A673 (cell line): ENCODE measurements around the gene CER1. TPM values are rescaled to one million over a fixed set of nuclear protein-coding genes. Genes with fewer than 3 reads are reported as not detected.
A peak's percentile ranks its signal among the peaks of the same experiment; 100 is the strongest.

Source experiments
- BruUV-seq: library from RNA; stranded (reverse); fragments of 400-500 nt; replicated peaks from 2 replicates; lab custom pipeline; 2021; lab: Mats Ljungman, UMichigan
- CTCF ChIA-PET: fragments of 300-600 bp; sonication (Branson Sonifier 250); formaldehyde crosslinking; loops from one replicate; lab custom pipeline; 2022; ENCODE audit warnings: antibody characterized with exemption; lab: Charles Lee
- POLR2A ChIA-PET: fragments of 300-600 bp; sonication (Branson Sonifier 250); formaldehyde crosslinking; loops from one replicate; lab custom pipeline; 2022; ENCODE audit warnings: antibody characterized with exemption; ENCODE audit not compliant: low non-redundant PET; lab: Charles Lee
- DNase-seq: peaks from one replicate; pipeline ENCODE4 v3.0.0-alpha.2; 2015; ENCODE audit warnings: low spot score
- H3K27ac ChIP-seq: fragments of 200-600 bp; sonication (generic); 2 replicates; pipeline ENCODE4 v1.5.1; 2016; ENCODE audit warnings: mixed run types, low read depth, mild to moderate bottlenecking, mixed read lengths, antibody characterized with exemption, low read length; ENCODE audit not compliant: poor library complexity, severe bottlenecking
- H3K27me3 ChIP-seq: fragments of 200-600 bp; sonication (generic); replicated peaks from 2 replicates; pipeline ENCODE4 v1.6.1; 2017; ENCODE audit warnings: mixed run types, low read depth, mild to moderate bottlenecking, mixed read lengths, antibody characterized with exemption, low read length; ENCODE audit not compliant: insufficient read depth, poor library complexity
- H3K36me3 ChIP-seq: fragments of 200-600 bp; sonication (generic); 2 replicates; pipeline ENCODE4 v1.6.1; 2016; ENCODE audit warnings: mixed run types, mild to moderate bottlenecking, mixed read lengths, antibody characterized with exemption, low read length; ENCODE audit not compliant: insufficient read depth, poor library complexity, severe bottlenecking
- H3K4me1 ChIP-seq: fragments of 200-600 bp; sonication (generic); 2 replicates; pipeline ENCODE4 v1.6.1; 2017; ENCODE audit warnings: mixed run types, mild to moderate bottlenecking, mixed read lengths, antibody characterized with exemption, low read length; ENCODE audit not compliant: insufficient read depth, poor library complexity, severe bottlenecking
- H3K4me3 ChIP-seq: fragments of 200-600 bp; sonication (generic); 2 replicates; pipeline ENCODE4 v1.5.1; 2016; ENCODE audit warnings: low read depth, mixed run types, mild to moderate bottlenecking, mixed read lengths, low read length; ENCODE audit not compliant: poor library complexity, severe bottlenecking
- H3K9me3 ChIP-seq: fragments of 200-600 bp; sonication (generic); 2 replicates; pipeline ENCODE4 v1.6.1; 2016; ENCODE audit warnings: mixed run types, low read depth, mild to moderate bottlenecking, mixed read lengths, antibody characterized with exemption, low read length; ENCODE audit not compliant: poor library complexity, severe bottlenecking
- EZH2 ChIP-seq: fragments of 200-600 bp; sonication (generic); IDR thresholded peaks from 2 replicates; pipeline ENCODE4 v1.6.1; 2017; ENCODE audit warnings: borderline replicate concordance, low read depth, mild to moderate bottlenecking, mixed read lengths, antibody characterized with exemption, low read length; ENCODE audit not compliant: poor library complexity, severe bottlenecking
- intact Hi-C: fragments of 100-400 bp; cut with micrococcal nuclease; formaldehyde crosslinking; loops from one replicate; pipeline ENCODE4 v1.10.0; 2022; ENCODE audit not compliant: unreplicated experiment
- total RNA-seq: library from RNA; stranded (reverse); gene quantifications from 2 replicates; pipeline ENCODE4 v1.2.3, GENCODE V29; 2021
- TF ChIP-seq, protein P1 (sequence below): fragments of 300-800, 200-600 bp; sonication (generic); conservative IDR thresholded peaks from 2 replicates; pipeline ENCODE4 v1.5.1; 2017; ENCODE audit warnings: low read depth, mild to moderate bottlenecking, antibody characterized with exemption, low read length, moderate library complexity, mixed read lengths

The CER1 gene
- total RNA-seq, 1 experiment from 2014 or later = 28.8 TPM

DNA sequence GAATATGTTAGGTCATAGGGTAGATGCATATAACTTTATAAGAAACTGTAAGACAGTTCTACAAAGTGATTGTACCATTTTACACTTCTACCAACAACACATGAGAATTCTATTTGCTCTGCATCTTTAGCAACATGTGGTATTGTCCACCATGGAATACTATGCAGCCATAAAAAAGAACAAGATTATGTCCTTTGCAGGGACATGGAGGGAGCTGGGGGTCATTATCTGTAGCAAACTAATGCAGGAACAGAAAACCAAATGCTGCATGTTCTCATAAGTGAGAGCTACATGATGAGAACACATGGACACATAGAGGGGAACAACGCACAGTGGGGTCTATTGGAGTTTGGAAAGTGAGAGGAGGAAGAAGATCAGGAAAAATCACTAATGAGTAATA, 22.2 kb upstream of the CER1 start:
- no TSS peak for BruUV-seq
- no peak overlapping the region for H3K4me3 ChIP-seq
- DNase-seq = no peak
- intact Hi-C loops = no loop called here
- H3K9me3 ChIP-seq = no peaks in the 10 kb centered on the region
- no peak overlapping the region for H3K27ac ChIP-seq
- ChIA-PET CTCF (no interaction called here), POLR2A (interaction anchor here (0.6 kb wide), 1 partner anchor 30 kb away, joined by 3 read pairs; no protein-coding TSS in a partner anchor)
- TF ChIP-seq, protein P1, sequence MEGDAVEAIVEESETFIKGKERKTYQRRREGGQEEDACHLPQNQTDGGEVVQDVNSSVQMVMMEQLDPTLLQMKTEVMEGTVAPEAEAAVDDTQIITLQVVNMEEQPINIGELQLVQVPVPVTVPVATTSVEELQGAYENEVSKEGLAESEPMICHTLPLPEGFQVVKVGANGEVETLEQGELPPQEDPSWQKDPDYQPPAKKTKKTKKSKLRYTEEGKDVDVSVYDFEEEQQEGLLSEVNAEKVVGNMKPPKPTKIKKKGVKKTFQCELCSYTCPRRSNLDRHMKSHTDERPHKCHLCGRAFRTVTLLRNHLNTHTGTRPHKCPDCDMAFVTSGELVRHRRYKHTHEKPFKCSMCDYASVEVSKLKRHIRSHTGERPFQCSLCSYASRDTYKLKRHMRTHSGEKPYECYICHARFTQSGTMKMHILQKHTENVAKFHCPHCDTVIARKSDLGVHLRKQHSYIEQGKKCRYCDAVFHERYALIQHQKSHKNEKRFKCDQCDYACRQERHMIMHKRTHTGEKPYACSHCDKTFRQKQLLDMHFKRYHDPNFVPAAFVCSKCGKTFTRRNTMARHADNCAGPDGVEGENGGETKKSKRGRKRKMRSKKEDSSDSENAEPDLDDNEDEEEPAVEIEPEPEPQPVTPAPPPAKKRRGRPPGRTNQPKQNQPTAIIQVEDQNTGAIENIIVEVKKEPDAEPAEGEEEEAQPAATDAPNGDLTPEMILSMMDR = no peak
- no peak for TF ChIP-seq EZH2
- H3K27me3 ChIP-seq = no peaks in the 10 kb centered on the region
- H3K4me1 ChIP-seq = peaks cover 23% of the 10 kb centered on the region
- no peaks in the 10 kb centered on the region for H3K36me3 ChIP-seq

DNA sequence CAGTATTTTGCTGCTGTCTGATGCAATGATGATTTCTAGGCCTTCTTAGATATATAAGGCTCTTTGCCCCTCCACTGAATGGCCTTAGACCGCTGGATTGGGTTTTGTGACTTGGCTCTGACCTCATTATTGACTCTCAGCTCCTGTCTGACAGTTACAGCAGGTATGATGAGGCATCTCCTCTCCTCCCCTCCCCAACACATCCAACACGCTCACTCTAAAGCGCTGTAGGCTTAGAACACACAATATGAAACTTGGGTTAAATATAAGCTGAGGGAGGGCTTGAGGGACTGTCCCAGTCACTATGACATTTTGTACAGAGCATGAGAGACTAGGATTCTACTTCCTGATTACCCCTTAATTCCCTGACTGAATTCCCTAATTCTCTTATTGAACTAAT, 18.8 kb upstream of the CER1 start:
- peak overlapping the region; percentile 12 for H3K27ac ChIP-seq
- no TSS peak for BruUV-seq
- intact Hi-C loops = no loop called here
- POLR2A ChIA-PET = no interaction called here
- H3K4me3 ChIP-seq = no peak overlapping the region
- H3K27me3 ChIP-seq = no peaks in the 10 kb centered on the region
- CTCF ChIA-PET = no interaction called here
- H3K36me3 ChIP-seq = no peaks in the 10 kb centered on the region
- peaks cover 24% of the 10 kb centered on the region for H3K4me1 ChIP-seq
- DNase-seq = no peak
- no peaks in the 10 kb centered on the region for H3K9me3 ChIP-seq
- no peak for TF ChIP-seq EZH2
- TF ChIP-seq, protein P1 = no peak

DNA sequence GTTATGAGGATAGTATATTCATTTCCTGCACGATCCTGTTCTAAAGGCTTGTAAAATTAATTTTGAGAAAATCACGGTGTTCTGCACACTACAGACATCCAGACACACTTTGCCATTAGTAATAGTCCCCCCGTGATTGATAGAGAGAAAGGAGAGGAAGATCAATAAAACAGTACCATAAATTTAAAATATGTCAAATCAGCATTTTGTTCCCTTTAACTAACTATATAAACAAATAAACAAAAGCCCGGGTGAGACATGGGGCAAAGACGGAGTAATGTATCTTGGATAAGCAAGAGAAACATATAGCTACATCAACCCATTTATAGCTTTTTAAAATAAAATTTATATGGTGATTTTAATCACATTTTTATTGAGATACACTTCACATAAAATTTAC, 10.6 kb upstream of the CER1 start:
- Histone ChIP-seq H3K9me3 (no peaks in the 10 kb centered on the region), H3K4me3 (no peak overlapping the region), H3K36me3 (no peaks in the 10 kb centered on the region), H3K4me1 (peaks cover 10% of the 10 kb centered on the region), H3K27me3 (no peaks in the 10 kb centered on the region), H3K27ac (no peak overlapping the region)
- ChIA-PET POLR2A (no interaction called here), CTCF (no interaction called here)
- TF ChIP-seq EZH2 = no peak
- TF ChIP-seq, protein P1 = no peak
- intact Hi-C loops = no loop called here
- no TSS peak for BruUV-seq
- no peak for DNase-seq
